T-cell (primary cell): Measurements from ENCODE around the gene PPP2R2B. TPM values are rescaled to one million over a fixed set of nuclear protein-coding genes. Genes with fewer than 3 reads are reported as not detected.

Experiments used
- ATAC-seq, 4 experiments: fragments of 200-7000 bp in 3 of 4; fragments of 150-1000 bp in 1 of 4; cut with Tn5 transposase; replicated peaks in 1 of 4; 1 replicate in 3 of 4; 2 replicates in 1 of 4; pipeline ENCODE4 v1.10.0; 2021; ENCODE audit warnings: moderate library complexity in 3 of 4, mild to moderate bottlenecking in 2 of 4, moderate number of reproducible peaks in 1 of 4
- CTCF ChIA-PET, 2 donors: fragments of 300-600 bp; sonication (Branson Sonifier 250); formaldehyde crosslinking; loops; one replicate each; lab custom pipeline; 2022; ENCODE audit warnings: antibody characterized with exemption in 2 of 2; lab: Charles Lee
- POLR2A ChIA-PET, 2 donors: fragments of 300-600 bp; sonication (Branson Sonifier 250); formaldehyde crosslinking; loops; one replicate each; lab custom pipeline; 2022; ENCODE audit warnings: antibody characterized with exemption in 2 of 2; lab: Charles Lee
- DNase-seq, 35 experiments: peaks; one replicate each; pipeline versions ENCODE4 v3.0.0 to v3.0.0-alpha.2; 2013 to 2023
- H3K27ac ChIP-seq: one replicate; pipeline ENCODE4 v1.5.1; 2013; ENCODE audit warnings: low read length
- H3K27me3 ChIP-seq, 2 experiments: replicated peaks in 1 of 2; 1 replicate in 1 of 2; 2 replicates in 1 of 2; pipeline versions ENCODE4 v1.6.1 to v1.7.0; 2013; ENCODE audit warnings: low read length in 1 of 2, mixed read lengths in 1 of 2; ENCODE audit not compliant: control insufficient read depth in 2 of 2, insufficient read depth in 2 of 2; ENCODE audit errors: extremely low read depth in 1 of 2
- H3K36me3 ChIP-seq, 2 donors: 1 replicate in 1 of 2; 2 replicates in 1 of 2; pipeline versions ENCODE4 v1.6.1 to v1.7.0; 2013; ENCODE audit warnings: low read length in 1 of 2; ENCODE audit not compliant: control insufficient read depth in 2 of 2, insufficient read depth in 1 of 2; ENCODE audit errors: extremely low read depth in 1 of 2
- H3K4me1 ChIP-seq, 2 experiments: 1 replicate in 1 of 2; 2 replicates in 1 of 2; pipeline versions ENCODE4 v1.6.1 to v1.7.0; 2013; ENCODE audit warnings: low read length in 2 of 2, mixed read lengths in 1 of 2; ENCODE audit not compliant: insufficient read depth in 2 of 2, control insufficient read depth in 1 of 2; ENCODE audit errors: extremely low read depth in 1 of 2
- H3K4me3 ChIP-seq, 2 donors: 1 replicate in 1 of 2; 2 replicates in 1 of 2; pipeline versions ENCODE4 v1.5.1 to v1.7.0; 2013; ENCODE audit warnings: mild to moderate bottlenecking in 2 of 2, low read length in 1 of 2, moderate library complexity in 1 of 2; ENCODE audit not compliant: control insufficient read depth in 1 of 2; ENCODE audit errors: extremely low read depth in 1 of 2
- H3K9me3 ChIP-seq: 2 replicates; pipeline ENCODE4 v1.7.0; 2013
- H3K27ac Mint-ChIP-seq, 2 donors: one replicate each; pipeline ENCODE4 v1.8.0; 2020 to 2021; ENCODE audit warnings: mild to moderate bottlenecking in 2 of 2, mixed read lengths in 2 of 2
- H3K27me3 Mint-ChIP-seq, 2 donors: one replicate each; pipeline ENCODE4 v1.8.0; 2021 to 2022; ENCODE audit warnings: mixed read lengths in 2 of 2
- H3K36me3 Mint-ChIP-seq: one replicate; pipeline ENCODE4 v1.8.0; 2021; ENCODE audit warnings: mixed read lengths
- H3K4me1 Mint-ChIP-seq, 3 donors: one replicate each; pipeline ENCODE4 v1.8.0; 2020 to 2022; ENCODE audit warnings: mixed read lengths in 3 of 3, mild to moderate bottlenecking in 1 of 3
- H3K4me3 Mint-ChIP-seq, 3 donors: one replicate each; pipeline ENCODE4 v1.8.0; 2020 to 2022; ENCODE audit warnings: mild to moderate bottlenecking in 3 of 3, mixed read lengths in 3 of 3, moderate library complexity in 3 of 3
- H3K9me3 Mint-ChIP-seq, 3 donors: one replicate each; pipeline ENCODE4 v1.8.0; 2020 to 2022; ENCODE audit warnings: mixed read lengths in 3 of 3
- WGBS: methylation state at CpG from one replicate; pipeline ENCODE4 v1.1.5; 2013; ENCODE audit warnings: missing lambda C conversion rate; ENCODE audit not compliant: insufficient coverage; 5-methylcytosine and 5-hydroxymethylcytosine counted together
- total RNA-seq, 35 experiments: library from RNA in 6 of 35; stranded (reverse) in 6 of 35; fragments of 120-200 nt in 1 of 35; gene quantifications; one replicate each; pipeline versions ENCODE4 v1.2.1 to v1.2.4 and lab custom pipeline; 2013 to 2026

The PPP2R2B gene
- total RNA-seq, 5 donors from 2014 or later (not counting 1 experiment from before 2014, with no cell fraction given), result 1.5 to 10.6 (median 4.8) TPM

- no peak overlapping the region for H3K27ac Mint-ChIP-seq
- no peak overlapping the region for H3K4me3 ChIP-seq
- ATAC-seq (no peak), DNase-seq (no peak)
- CTCF ChIA-PET, result no interaction called here
- peaks cover 0 to 1% of the 10 kb centered on the region in 2 donors for H3K27me3 Mint-ChIP-seq
- no peaks in the 10 kb centered on the region for H3K4me1 Mint-ChIP-seq
- no peaks in the 10 kb centered on the region for H3K4me1 ChIP-seq
- H3K9me3 ChIP-seq, result no peaks in the 10 kb centered on the region
- POLR2A ChIA-PET, result no interaction called here
- 85% methylated on average over 3 of the region's 3 CpGs for WGBS
- H3K9me3 Mint-ChIP-seq, result peaks cover 0 to under 1% (median 0%) of the 10 kb centered on the region in 3 donors
- H3K27ac ChIP-seq, result no peak overlapping the region
- H3K27me3 ChIP-seq, result no peaks in the 10 kb centered on the region
- H3K4me3 Mint-ChIP-seq, result no peak overlapping the region
- H3K36me3 Mint-ChIP-seq, result no peaks in the 10 kb centered on the region
- no peaks in the 10 kb centered on the region for H3K36me3 ChIP-seq
These were observed 23.9 kb upstream of the PPP2R2B start for GRCh38 chr5:146902471-146902870.

- no peak for ATAC-seq
- no peak overlapping the region for H3K4me3 Mint-ChIP-seq
- Histone ChIP-seq H3K27me3 (no peaks in the 10 kb centered on the region), H3K4me1 (peaks cover 0 to 5% of the 10 kb centered on the region in 2 experiments), H3K27ac (no peak overlapping the region), H3K9me3 (no peaks in the 10 kb centered on the region), H3K36me3 (no peaks in the 10 kb centered on the region), H3K4me3 (no peak overlapping the region)
- ChIA-PET CTCF (no interaction called here), POLR2A (no interaction called here)
- 100% methylated on average over 1 of the region's 3 CpGs for WGBS
- peaks cover 0 to 9% of the 10 kb centered on the region in 2 donors for H3K27me3 Mint-ChIP-seq
- DNase-seq, result no peak
- H3K4me1 Mint-ChIP-seq, result peaks cover 0 to 10% (median 4%) of the 10 kb centered on the region in 3 donors
- peaks cover 0 to 4% (median 0%) of the 10 kb centered on the region in 3 donors for H3K9me3 Mint-ChIP-seq
- H3K27ac Mint-ChIP-seq, result no peak overlapping the region
- H3K36me3 Mint-ChIP-seq, result no peaks in the 10 kb centered on the region
These were observed 18.5 kb upstream of the PPP2R2B start for GRCh38 chr5:146897061-146897460.

GRCh38 chr5:146894753-146895521, 16.4 kb upstream of the PPP2R2B start:
- ATAC-seq, result no peak
- H3K4me3 ChIP-seq, result no peak overlapping the region
- no peak overlapping the region for H3K27ac ChIP-seq
- no peak for DNase-seq
- no peak overlapping the region for H3K4me3 Mint-ChIP-seq
- POLR2A ChIA-PET, result no interaction called here
- H3K4me1 ChIP-seq, result peaks cover 0 to 5% of the 10 kb centered on the region in 2 experiments
- H3K9me3 ChIP-seq, result no peaks in the 10 kb centered on the region
- peaks cover 0 to 9% of the 10 kb centered on the region in 2 donors for H3K27me3 Mint-ChIP-seq
- H3K36me3 ChIP-seq, result no peaks in the 10 kb centered on the region
- WGBS, result 50% methylated on average over 1 of the region's 4 CpGs
- H3K36me3 Mint-ChIP-seq, result no peaks in the 10 kb centered on the region
- peaks cover 0 to 4% (median 0%) of the 10 kb centered on the region in 3 donors for H3K9me3 Mint-ChIP-seq
- no peaks in the 10 kb centered on the region for H3K27me3 ChIP-seq
- no peak overlapping the region for H3K27ac Mint-ChIP-seq
- CTCF ChIA-PET, result interaction anchor here in 1 of 2 donors (0.9 kb wide), 1 partner anchor 16 kb away, joined by 5 read pairs; the partner anchor contains the start of gene PPP2R2B
- peaks cover 0 to 14% (median 6%) of the 10 kb centered on the region in 3 donors for H3K4me1 Mint-ChIP-seq

GRCh38 chr5:146893991-146894390, 15.4 kb upstream of the PPP2R2B start:
- no peak overlapping the region for H3K27ac ChIP-seq
- peaks cover 0 to 5% of the 10 kb centered on the region in 2 experiments for H3K4me1 ChIP-seq
- ChIA-PET CTCF (no interaction called here), POLR2A (interaction anchor here (0.6 to 0.7 kb wide), 2 partner anchors 252 to 395 kb away, joined by 3 read pairs; no protein-coding TSS in a partner anchor)
- Mint-ChIP-seq H3K27ac (no peak overlapping the region), H3K36me3 (no peaks in the 10 kb centered on the region), H3K4me1 (peaks cover 0 to 14% (median 6%) of the 10 kb centered on the region in 3 donors), H3K4me3 (no peak overlapping the region), H3K27me3 (peaks cover 0 to 9% of the 10 kb centered on the region in 2 donors), H3K9me3 (peaks cover 0 to 4% (median 0%) of the 10 kb centered on the region in 3 donors)
- no peaks in the 10 kb centered on the region for H3K9me3 ChIP-seq
- ATAC-seq (no peak), DNase-seq (no peak)
- WGBS, result 95% methylated on average over 3 of the region's 3 CpGs
- H3K27me3 ChIP-seq, result no peaks in the 10 kb centered on the region
- H3K4me3 ChIP-seq, result no peak overlapping the region
- H3K36me3 ChIP-seq, result no peaks in the 10 kb centered on the region

- POLR2A ChIA-PET, result no interaction called here
- no peak for DNase-seq
- Mint-ChIP-seq H3K27ac (no peak overlapping the region), H3K27me3 (peaks cover 0 to 5% of the 10 kb centered on the region in 2 donors), H3K4me1 (peaks cover 0 to 14% (median 6%) of the 10 kb centered on the region in 3 donors), H3K4me3 (no peak overlapping the region), H3K36me3 (no peaks in the 10 kb centered on the region), H3K9me3 (peaks cover 0 to under 1% (median 0%) of the 10 kb centered on the region in 3 donors)
- CTCF ChIA-PET, result interaction anchor here (0.5 to 0.7 kb wide), 2 partner anchors 15 to 73 kb away, joined by 3 to 5 read pairs; no protein-coding TSS in a partner anchor
- WGBS, result 100% methylated on average over 2 of the region's 3 CpGs
- Histone ChIP-seq H3K36me3 (no peaks in the 10 kb centered on the region), H3K4me1 (peaks cover 0 to 5% of the 10 kb centered on the region in 2 experiments), H3K27ac (no peak overlapping the region), H3K4me3 (no peak overlapping the region), H3K27me3 (no peaks in the 10 kb centered on the region), H3K9me3 (no peaks in the 10 kb centered on the region)
- no peak for ATAC-seq
These were observed 13.7 kb upstream of the PPP2R2B start for GRCh38 chr5:146892231-146892630.

- ATAC-seq (no peak), DNase-seq (no peak)
- Histone ChIP-seq H3K27me3 (no peaks in the 10 kb centered on the region), H3K4me1 (peaks cover 0 to 5% of the 10 kb centered on the region in 2 experiments), H3K36me3 (no peaks in the 10 kb centered on the region), H3K27ac (no peak overlapping the region), H3K4me3 (no peak overlapping the region), H3K9me3 (no peaks in the 10 kb centered on the region)
- Mint-ChIP-seq H3K9me3 (no peaks in the 10 kb centered on the region), H3K4me1 (peaks cover 0 to 14% (median 6%) of the 10 kb centered on the region in 3 donors), H3K4me3 (no peak overlapping the region), H3K27ac (no peak overlapping the region), H3K27me3 (no peaks in the 10 kb centered on the region), H3K36me3 (no peaks in the 10 kb centered on the region)
- ChIA-PET POLR2A (no interaction called here), CTCF (interaction anchor here (0.5 to 0.7 kb wide), 2 partner anchors 15 to 74 kb away, joined by 3 to 5 read pairs; no protein-coding TSS in a partner anchor)
- no CpG with 5 or more reads among the region's 1 CpG for WGBS
These were observed 13.0 kb upstream of the PPP2R2B start for GRCh38 chr5:146891511-146891910.
